ENCODE measurements around the gene NDUFS6.

Gene NDUFS6

GRCh38 chr5:1767524-1768282 is 33.5 kb upstream of the NDUFS6 start:
- DNase-seq = no peak

GRCh38 chr5:1768283-1769000 is 32.8 kb upstream of the NDUFS6 start:
- no peak for DNase-seq

DNA sequence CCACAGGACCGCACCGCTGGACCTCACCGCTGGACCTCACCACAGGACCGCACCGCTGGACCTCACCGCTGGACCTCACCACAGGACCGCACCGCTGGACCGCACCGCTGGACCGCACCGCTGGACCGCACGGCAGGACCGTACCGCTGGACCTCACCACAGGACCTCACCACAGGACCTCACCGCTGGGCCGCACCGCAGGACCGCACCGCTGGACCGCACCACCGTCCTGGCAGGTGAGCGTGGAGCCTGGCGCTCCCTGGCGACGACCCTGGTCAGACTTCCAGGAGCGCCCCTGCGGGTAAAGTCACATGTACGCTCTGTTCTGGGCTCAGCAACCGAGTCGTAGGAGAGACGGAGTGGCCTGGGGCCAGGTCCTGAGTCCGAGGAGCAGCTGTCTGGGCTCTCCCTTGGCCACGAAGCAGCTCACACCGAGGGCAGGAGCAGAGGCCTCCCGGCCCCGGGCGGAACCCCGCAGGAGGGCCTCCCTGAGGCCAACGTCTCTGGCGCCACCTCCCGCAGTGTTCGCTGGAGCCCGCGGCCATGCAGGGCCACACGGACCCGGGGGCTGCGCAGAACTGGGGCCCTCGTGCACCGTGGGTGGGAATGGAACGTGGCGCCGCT is 32.1 kb upstream of the NDUFS6 start:
- DNase-seq = no peak

- DNase-seq = no peak
Observed at GRCh38 chr5:1769752-1770442, 31.3 kb upstream of the NDUFS6 start.

DNA sequence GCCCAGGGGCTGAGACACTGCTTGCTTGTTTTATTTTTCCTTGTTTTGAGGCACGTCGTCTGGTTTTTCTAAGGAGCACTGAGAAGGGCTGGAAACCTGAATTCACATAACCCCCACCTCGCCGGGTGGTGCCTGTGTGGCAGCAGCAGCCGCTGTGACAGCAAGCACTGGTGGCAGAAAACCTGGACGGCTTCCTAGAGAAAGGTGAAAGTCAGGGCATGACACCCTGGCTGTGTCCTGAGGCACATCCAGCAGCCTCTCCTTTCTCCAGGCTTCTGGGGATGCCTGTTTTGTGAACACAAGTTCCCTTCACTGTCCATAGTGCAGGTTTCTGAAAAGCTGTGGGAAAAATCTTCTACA is 30.8 kb upstream of the NDUFS6 start:
- DNase-seq = no peak

- DNase-seq = no peak
Observed at GRCh38 chr5:1771149-1772065, 29.8 kb upstream of the NDUFS6 start.

DNA sequence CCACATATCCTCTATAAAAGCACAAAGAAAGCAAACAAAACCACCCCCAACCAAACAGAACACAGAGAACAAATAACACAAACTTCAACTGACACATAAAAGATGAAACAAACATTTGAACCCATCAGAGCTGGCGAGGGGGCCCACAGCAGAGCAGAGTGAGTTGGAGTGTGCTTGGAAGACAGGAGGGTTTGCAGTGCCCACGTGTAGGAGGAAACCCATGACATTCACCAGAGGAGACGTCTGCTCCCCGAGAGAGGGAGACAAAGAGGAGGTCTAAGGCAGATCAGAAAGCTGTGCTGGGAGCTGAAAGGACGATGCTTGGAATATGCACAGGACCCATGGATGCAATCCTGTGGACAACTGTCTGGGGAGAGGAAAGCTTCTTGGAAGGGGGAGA is 28.6 kb upstream of the NDUFS6 start:
- DNase-seq = peak; percentile 62

DNA sequence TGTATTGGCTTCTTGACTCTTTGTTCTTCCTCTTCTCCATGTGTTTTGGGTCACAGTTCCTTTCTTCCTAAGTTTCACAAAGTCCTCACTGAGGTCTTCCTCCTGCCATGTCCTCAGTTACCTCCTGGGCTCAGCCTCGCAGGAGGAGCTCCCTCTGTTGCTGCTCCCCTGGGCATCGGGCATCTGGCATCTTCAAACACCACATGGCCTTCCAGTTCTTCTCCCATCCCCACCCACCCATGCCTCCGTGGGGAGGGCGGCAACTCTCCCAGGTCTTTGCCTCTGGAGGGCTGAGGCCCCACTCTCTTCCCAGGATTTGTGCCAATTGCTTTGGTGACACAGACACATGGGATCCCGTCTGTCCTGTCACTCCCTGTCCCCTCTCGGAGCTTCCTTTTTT is 24.4 kb upstream of the NDUFS6 start:
- no peak for DNase-seq

- DNase-seq = no peak
Observed at GRCh38 chr5:1777281-1778137, 23.7 kb upstream of the NDUFS6 start.

GRCh38 chr5:1778138-1779020 is 22.8 kb upstream of the NDUFS6 start:
- no peak for DNase-seq

GRCh38 chr5:1779021-1779680 is 22.1 kb upstream of the NDUFS6 start:
- no peak for DNase-seq

DNA sequence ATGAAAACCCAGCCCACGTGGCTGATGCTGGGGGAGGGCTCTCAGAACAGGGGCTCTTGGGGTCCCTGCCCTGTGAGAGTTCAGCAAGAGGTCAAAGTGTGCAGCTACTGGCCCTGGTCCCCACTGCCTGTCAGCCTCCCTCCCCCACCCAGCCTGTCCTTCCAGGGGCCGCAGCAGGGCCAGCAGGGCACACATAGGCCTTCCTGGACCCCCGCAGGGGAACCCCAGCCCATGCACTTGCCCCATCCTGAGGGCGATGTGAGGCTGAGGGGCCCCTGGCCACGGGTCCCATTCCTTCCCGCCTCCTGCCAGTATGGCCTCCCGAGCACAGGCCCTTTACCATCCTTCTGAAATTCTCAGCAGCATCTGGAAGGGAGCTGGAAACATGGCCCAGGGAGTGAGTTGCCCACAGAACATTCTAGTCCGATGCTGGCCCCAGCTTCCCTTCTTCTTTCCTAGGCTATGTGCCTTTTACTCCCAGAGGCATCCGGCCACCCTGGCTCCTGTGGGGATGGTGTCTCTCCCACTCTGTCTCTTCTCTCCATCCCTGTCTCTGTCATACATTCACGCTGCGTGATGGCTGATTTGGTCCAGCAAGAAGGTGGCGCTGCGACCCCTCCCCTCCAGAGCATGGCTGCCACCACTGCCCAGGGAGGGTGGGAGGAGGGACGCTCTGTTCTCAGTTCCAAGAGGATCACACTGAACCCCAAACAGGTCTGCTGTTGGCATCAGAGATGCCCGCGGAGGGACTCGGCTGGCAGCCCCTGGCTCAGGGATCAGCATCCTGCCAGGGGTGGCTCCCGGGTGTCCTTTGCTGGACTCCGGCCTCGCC is 21.2 kb upstream of the NDUFS6 start:
- DNase-seq = no peak

DNA sequence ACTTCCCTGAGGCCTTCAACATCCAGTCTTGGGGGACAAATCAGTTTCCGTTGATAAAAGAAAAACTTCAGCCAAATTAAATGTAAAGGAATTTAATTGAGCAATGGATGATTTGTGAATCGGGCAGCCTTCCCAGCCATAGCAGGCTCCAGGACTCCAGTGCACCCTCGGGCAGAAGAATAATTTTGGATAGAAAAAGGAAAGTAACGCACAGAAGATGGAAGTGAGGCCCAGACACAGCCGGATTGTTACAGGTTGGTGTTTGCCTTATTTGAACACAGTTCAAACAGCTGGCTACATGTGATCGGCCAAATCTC is 20.6 kb upstream of the NDUFS6 start:
- no peak for DNase-seq

- no peak for DNase-seq
Observed at GRCh38 chr5:1781107-1781506, 20.1 kb upstream of the NDUFS6 start.

DNA sequence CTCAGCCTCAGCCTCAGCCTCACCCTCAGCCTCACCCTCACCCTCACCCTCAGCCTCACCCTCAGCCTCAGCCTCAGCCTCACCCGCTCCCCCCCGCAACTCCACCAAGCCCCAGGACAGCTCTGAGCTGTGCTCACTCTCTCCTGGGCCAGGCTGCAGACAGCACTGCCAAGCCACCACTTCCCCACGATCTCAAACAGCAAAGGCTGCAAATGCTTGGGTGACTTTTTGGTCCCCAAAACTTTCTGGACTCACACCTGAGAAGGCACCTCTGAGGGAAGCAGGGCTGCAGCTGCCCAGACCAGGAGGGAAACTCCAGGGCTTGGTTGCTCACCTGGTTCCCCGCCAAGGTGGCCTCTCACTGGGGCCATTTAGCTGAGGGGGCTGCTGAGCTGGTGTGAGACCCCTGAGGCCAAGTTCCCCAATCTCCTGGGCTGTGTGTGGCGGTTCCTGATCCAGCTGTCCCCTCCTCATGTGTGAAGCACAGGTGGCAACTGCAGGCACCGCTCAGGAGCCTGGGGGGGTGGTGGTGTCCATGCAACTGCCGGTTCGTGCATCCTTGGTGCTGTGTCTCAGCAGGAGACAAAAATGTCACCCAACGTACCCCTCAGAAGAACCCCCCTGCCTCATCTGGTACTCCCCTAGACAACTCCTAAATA is 19.4 kb upstream of the NDUFS6 start:
- no peak for DNase-seq

DNA sequence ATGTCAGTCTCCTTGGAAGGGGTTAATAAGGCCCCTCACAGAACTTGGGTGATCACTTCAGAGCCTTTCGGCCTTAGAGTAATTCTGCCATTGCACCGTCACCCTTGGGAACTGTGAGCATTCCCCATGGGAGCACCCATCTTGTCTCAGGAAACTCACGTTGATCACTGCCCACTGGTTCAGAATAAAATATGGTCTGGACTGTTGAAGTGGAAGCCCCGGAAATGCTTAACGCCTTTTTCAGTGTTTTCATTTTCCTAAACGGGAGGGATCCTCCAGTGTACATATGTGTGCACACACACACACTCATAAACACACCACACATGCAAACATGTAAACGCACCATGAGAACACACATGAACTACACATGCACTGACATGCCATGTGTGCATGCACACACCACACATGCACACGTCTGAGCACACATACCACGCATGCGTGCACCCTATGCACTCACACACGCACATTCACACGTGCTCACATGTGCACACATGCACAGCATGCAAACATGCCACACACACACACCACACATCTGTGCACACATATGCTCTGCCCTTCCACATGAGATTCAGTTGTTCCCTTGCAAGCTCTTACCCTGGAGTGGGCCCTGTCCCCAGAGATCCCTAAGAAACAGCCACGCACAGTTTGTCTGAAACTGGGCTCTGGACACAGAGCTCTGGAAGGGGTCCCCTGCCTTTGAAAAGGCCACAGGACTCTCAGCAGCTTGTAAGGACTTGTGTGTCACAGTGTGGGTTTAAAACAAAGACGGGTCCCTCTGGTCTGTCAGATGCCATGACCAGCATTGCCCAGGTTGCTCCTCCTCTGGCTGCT is 18.6 kb upstream of the NDUFS6 start:
- DNase-seq = no peak

GRCh38 chr5:1783216-1783554 is 18.0 kb upstream of the NDUFS6 start:
- no peak for DNase-seq
